ENCODE results near the gene GUCY2D.
"Not testable (repeated sequence)": the region's sequence is repeated elsewhere in the genome, so short reads cannot be mapped to it uniquely, and the experiment has no call there.

Gene GUCY2D

GRCh38 chr17:8016632-8017424 lies 14.4 kb downstream of the GUCY2D start:
- no CpG with 5 or more reads among the region's 12 CpGs for WGBS (ENCODE audit: insufficient coverage, insufficient read length)
- DNase-seq (ENCODE audit: low read depth, low spot score): peak; percentile 87
- no peaks in the 10 kb centered on the region; the same call in 1 of the 2 replicates for H3K27me3 ChIP-seq (ENCODE audit: control insufficient read depth, insufficient read depth, low read length)
- H3K27ac ChIP-seq (ENCODE audit: low read length): no peak overlapping the region
- H3K36me3 ChIP-seq (ENCODE audit: control insufficient read depth, insufficient read depth, low read length): no peaks in the 10 kb centered on the region
- H3K9me3 ChIP-seq (ENCODE audit: control insufficient read depth, insufficient read depth, low read length): no peaks in the 10 kb centered on the region
- peak overlapping the region; percentile 81; the same call in 1 of the 2 replicates for H3K4me3 ChIP-seq (ENCODE audit: low read length)
- peaks cover 5% of the 10 kb centered on the region for H3K4me1 ChIP-seq (ENCODE audit: control insufficient read depth, insufficient read depth, low read length)

DNA sequence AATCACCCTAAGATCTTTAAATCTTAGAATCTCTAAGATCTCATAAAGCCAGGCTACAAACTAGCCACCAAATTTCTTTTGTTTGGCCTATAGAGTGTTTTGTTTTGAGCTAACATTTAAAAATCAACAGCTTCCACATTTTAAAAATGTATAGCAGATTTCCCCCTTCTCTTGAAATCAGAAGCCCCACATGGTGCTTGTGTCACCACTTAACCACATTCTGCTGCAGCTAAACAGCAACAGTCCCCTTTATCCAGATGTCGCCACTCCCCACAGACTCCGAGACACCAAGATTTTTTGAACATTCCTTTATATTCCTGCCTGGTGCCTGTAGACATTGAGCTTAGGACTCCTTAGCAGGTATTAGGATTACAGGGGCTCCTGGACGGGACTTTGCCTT lies 16.0 kb downstream of the GUCY2D start:
- no peaks in the 10 kb centered on the region for H3K9me3 ChIP-seq (ENCODE audit: control insufficient read depth, insufficient read depth, low read length)
- no peaks in the 10 kb centered on the region; the same call in 1 of the 2 replicates for H3K27me3 ChIP-seq (ENCODE audit: control insufficient read depth, insufficient read depth, low read length)
- H3K4me3 ChIP-seq (ENCODE audit: low read length): no peak overlapping the region
- DNase-seq (ENCODE audit: low read depth, low spot score): no peak
- H3K36me3 ChIP-seq (ENCODE audit: control insufficient read depth, insufficient read depth, low read length): no peaks in the 10 kb centered on the region
- H3K4me1 ChIP-seq (ENCODE audit: control insufficient read depth, insufficient read depth, low read length): peaks cover 5% of the 10 kb centered on the region
- H3K27ac ChIP-seq (ENCODE audit: low read length): no peak overlapping the region
- no CpG with 5 or more reads among the region's 3 CpGs for WGBS (ENCODE audit: insufficient coverage, insufficient read length)

GRCh38 chr17:8019166-8019565 lies 16.8 kb downstream of the GUCY2D start:
- H3K36me3 ChIP-seq (ENCODE audit: control insufficient read depth, insufficient read depth, low read length): no peaks in the 10 kb centered on the region
- no peaks in the 10 kb centered on the region; the same call in 1 of the 2 replicates for H3K27me3 ChIP-seq (ENCODE audit: control insufficient read depth, insufficient read depth, low read length)
- no peaks in the 10 kb centered on the region for H3K9me3 ChIP-seq (ENCODE audit: control insufficient read depth, insufficient read depth, low read length)
- peaks cover 5% of the 10 kb centered on the region for H3K4me1 ChIP-seq (ENCODE audit: control insufficient read depth, insufficient read depth, low read length)
- no peak for DNase-seq (ENCODE audit: low read depth, low spot score)
- WGBS (ENCODE audit: insufficient coverage, insufficient read length): no CpG with 5 or more reads among the region's 5 CpGs
- no peak overlapping the region for H3K4me3 ChIP-seq (ENCODE audit: low read length)
- H3K27ac ChIP-seq (ENCODE audit: low read length): no peak overlapping the region

- H3K36me3 ChIP-seq (ENCODE audit: control insufficient read depth, insufficient read depth, low read length): no peaks in the 10 kb centered on the region
- H3K27ac ChIP-seq (ENCODE audit: low read length): no peak overlapping the region
- H3K4me1 ChIP-seq (ENCODE audit: control insufficient read depth, insufficient read depth, low read length): peaks cover 5% of the 10 kb centered on the region
- WGBS (ENCODE audit: insufficient coverage, insufficient read length): no CpG with 5 or more reads among the region's 16 CpGs
- no peaks in the 10 kb centered on the region; the same call in 1 of the 2 replicates for H3K27me3 ChIP-seq (ENCODE audit: control insufficient read depth, insufficient read depth, low read length)
- no peak overlapping the region for H3K4me3 ChIP-seq (ENCODE audit: low read length)
- DNase-seq (ENCODE audit: low read depth, low spot score): no peak
- H3K9me3 ChIP-seq (ENCODE audit: control insufficient read depth, insufficient read depth, low read length): no peaks in the 10 kb centered on the region
Observed at GRCh38 chr17:8019665-8020650, 17.5 kb downstream of the GUCY2D start.

- H3K4me1 ChIP-seq (ENCODE audit: control insufficient read depth, insufficient read depth, low read length): peaks cover 1% of the 10 kb centered on the region; the same call in 1 of the 2 replicates
- no peak overlapping the region for H3K4me3 ChIP-seq (ENCODE audit: low read length)
- H3K27me3 ChIP-seq (ENCODE audit: control insufficient read depth, insufficient read depth, low read length): no peaks in the 10 kb centered on the region
- no peaks in the 10 kb centered on the region for H3K9me3 ChIP-seq (ENCODE audit: control insufficient read depth, insufficient read depth, low read length)
- no peaks in the 10 kb centered on the region for H3K36me3 ChIP-seq (ENCODE audit: control insufficient read depth, insufficient read depth, low read length)
- H3K27ac ChIP-seq (ENCODE audit: low read length): no peak overlapping the region
- no peak for DNase-seq (ENCODE audit: low read depth, low spot score)
- 60% methylated on average over 1 of the region's 9 CpGs for WGBS (ENCODE audit: insufficient coverage, insufficient read length)
Observed at GRCh38 chr17:8020776-8021564, 18.6 kb downstream of the GUCY2D start.

DNA sequence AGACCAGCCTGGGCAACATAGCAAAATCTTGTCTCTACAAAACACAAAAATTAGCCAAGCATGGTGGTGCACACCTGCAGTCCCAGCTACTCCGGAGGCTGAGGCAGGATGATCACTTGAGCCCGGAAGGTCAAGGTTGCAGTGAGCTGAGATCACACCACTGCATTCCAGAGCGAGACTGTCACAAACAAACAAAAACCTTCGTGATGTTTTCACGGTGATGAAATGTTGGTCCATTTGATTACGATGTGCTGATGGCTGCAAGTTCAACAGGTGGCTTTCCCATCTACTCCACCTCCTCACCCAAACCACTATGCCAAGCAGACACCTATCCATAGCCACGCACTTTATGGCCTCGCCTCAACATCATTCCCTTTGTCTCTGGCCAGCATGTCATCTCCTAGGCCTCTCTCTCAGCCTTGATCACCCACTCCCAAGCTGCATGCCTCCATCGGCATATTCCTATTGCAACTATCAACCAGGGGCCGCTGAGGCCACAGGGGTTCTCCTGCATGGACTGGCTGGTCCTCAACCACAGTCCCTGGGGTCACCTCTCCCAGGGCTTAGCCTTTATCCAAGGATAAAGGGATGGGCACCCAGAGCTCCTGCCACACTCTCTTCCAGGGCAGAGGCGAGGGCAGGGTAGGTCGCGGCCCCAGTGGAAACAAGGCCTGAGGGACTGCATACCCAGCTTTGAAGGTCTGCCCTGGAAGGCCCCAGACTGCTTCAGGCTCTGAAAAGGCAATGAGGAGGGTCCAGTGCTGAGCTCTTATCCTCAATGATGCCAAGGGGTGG lies 19.3 kb downstream of the GUCY2D start:
- no peak overlapping the region for H3K27ac ChIP-seq (ENCODE audit: low read length)
- WGBS (ENCODE audit: insufficient coverage, insufficient read length): no CpG with 5 or more reads among the region's 13 CpGs
- no peak overlapping the region for H3K4me3 ChIP-seq (ENCODE audit: low read length)
- no peaks in the 10 kb centered on the region for H3K36me3 ChIP-seq (ENCODE audit: control insufficient read depth, insufficient read depth, low read length)
- H3K4me1 ChIP-seq (ENCODE audit: control insufficient read depth, insufficient read depth, low read length): no peaks in the 10 kb centered on the region
- H3K27me3 ChIP-seq (ENCODE audit: control insufficient read depth, insufficient read depth, low read length): no peaks in the 10 kb centered on the region
- DNase-seq (ENCODE audit: low read depth, low spot score): no peak
- H3K9me3 ChIP-seq (ENCODE audit: control insufficient read depth, insufficient read depth, low read length): no peaks in the 10 kb centered on the region

- Histone ChIP-seq H3K4me1 (ENCODE audit: control insufficient read depth, insufficient read depth, low read length) (no peaks in the 10 kb centered on the region), H3K9me3 (ENCODE audit: control insufficient read depth, insufficient read depth, low read length) (no peaks in the 10 kb centered on the region), H3K27ac (ENCODE audit: low read length) (no peak overlapping the region), H3K4me3 (ENCODE audit: low read length) (no peak overlapping the region), H3K27me3 (ENCODE audit: control insufficient read depth, insufficient read depth, low read length) (no peaks in the 10 kb centered on the region), H3K36me3 (ENCODE audit: control insufficient read depth, insufficient read depth, low read length) (no peaks in the 10 kb centered on the region)
- no peak for DNase-seq (ENCODE audit: low read depth, low spot score)
- WGBS (ENCODE audit: insufficient coverage, insufficient read length): no CpG with 5 or more reads among the region's 4 CpGs
Observed at GRCh38 chr17:8022360-8023003, 20.1 kb downstream of the GUCY2D start.

DNA sequence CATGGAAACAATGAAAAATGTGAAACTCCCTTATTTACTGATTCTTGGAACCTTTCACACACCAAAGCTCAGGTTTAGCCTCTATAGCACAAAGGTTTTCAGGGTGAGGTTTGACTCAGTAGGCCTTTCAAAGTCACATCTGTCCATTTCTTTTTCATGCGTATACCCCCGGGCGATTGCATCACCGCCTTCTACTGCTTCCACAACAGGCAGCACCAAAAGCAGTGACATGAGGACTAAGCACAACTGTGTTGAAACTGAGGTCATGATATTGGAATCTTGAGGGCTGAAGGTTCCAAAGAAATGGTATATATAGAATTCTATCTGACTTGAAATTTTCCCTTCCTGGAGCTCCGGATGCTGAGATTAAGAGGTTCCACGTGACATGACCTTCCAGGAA lies 21.7 kb downstream of the GUCY2D start:
- WGBS (ENCODE audit: insufficient coverage, insufficient read length): no CpG with 5 or more reads among the region's 6 CpGs
- H3K9me3 ChIP-seq (ENCODE audit: control insufficient read depth, insufficient read depth, low read length); DNase-seq (ENCODE audit: low read depth, low spot score); H3K27me3 ChIP-seq (ENCODE audit: control insufficient read depth, insufficient read depth, low read length); H3K4me1 ChIP-seq (ENCODE audit: control insufficient read depth, insufficient read depth, low read length); H3K36me3 ChIP-seq (ENCODE audit: control insufficient read depth, insufficient read depth, low read length); H3K27ac ChIP-seq (ENCODE audit: low read length); H3K4me3 ChIP-seq (ENCODE audit: low read length): not testable (repeated sequence)

DNA sequence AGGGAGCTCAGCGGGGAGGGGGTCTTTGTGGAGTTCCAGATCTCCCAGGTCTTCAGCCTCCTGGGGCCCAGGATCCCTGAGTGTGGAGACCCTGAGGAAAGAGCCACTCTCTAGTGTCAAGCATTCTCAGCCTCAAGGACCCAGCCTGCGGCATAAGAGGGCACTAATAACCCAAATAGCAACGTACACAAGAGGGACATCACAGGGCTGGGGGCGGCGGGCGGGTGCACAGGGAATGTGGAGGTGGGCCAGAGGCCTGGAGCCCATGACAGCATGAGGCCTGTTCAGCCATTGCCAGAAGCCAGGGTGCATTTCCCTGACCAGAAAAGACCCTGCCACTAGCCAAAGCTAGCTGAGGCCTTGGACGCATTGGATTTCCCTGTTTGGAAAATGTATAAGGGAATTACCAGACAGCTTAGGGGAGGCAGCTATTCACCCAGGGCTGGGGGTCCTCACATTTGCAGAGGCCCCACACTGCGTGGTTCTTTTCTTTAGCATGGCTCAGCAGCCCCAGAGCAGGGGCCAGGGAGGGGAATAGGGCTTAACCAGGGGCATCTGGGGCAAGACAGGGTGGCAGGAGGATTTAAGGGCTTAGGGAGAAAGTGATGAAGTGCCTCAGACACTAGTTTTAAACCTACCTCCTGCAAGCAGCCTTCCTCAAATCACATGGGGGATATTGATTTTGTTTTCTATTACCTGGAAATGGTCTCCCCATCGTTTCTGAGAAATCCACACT lies 22.9 kb downstream of the GUCY2D start:
- no peaks in the 10 kb centered on the region for H3K4me1 ChIP-seq (ENCODE audit: control insufficient read depth, insufficient read depth, low read length)
- no peaks in the 10 kb centered on the region for H3K27me3 ChIP-seq (ENCODE audit: control insufficient read depth, insufficient read depth, low read length)
- H3K9me3 ChIP-seq (ENCODE audit: control insufficient read depth, insufficient read depth, low read length): no peaks in the 10 kb centered on the region
- no peak for DNase-seq (ENCODE audit: low read depth, low spot score)
- H3K27ac ChIP-seq (ENCODE audit: low read length): no peak overlapping the region
- H3K36me3 ChIP-seq (ENCODE audit: control insufficient read depth, insufficient read depth, low read length): no peaks in the 10 kb centered on the region
- no peak overlapping the region for H3K4me3 ChIP-seq (ENCODE audit: low read length)
- WGBS (ENCODE audit: insufficient coverage, insufficient read length): no CpG with 5 or more reads among the region's 9 CpGs

All from iPS DF 6.9 (cell line).